Kasumi-1 (cell line): Measurements from ENCODE around the gene USP15.

Source experiments
- DNase-seq, 2 experiments: peaks; one replicate each; lab custom pipeline; 2025; lab: John Stamatoyannopoulos, UW

The USP15 gene

GRCh38 chr12:62371661-62372060 is 111.5 kb downstream of the USP15 start:
- DNase-seq, result no peak

- no peak for DNase-seq
These were observed 111.9 kb downstream of the USP15 start for GRCh38 chr12:62372134-62372533.

- DNase-seq, result no peak
These were observed 112.6 kb downstream of the USP15 start for GRCh38 chr12:62372825-62373224.

- peak in 1 of 2 experiments; percentile 14 for DNase-seq
These were observed 115.4 kb downstream of the USP15 start for GRCh38 chr12:62375603-62376002.

GRCh38 chr12:62379026-62379722 is 119.0 kb downstream of the USP15 start:
- DNase-seq, result no peak

GRCh38 chr12:62379723-62380045 is 119.5 kb downstream of the USP15 start:
- DNase-seq, result no peak

- DNase-seq, result no peak
These were observed 122.3 kb downstream of the USP15 start for GRCh38 chr12:62382526-62382925.

- no peak for DNase-seq
These were observed 136.5 kb downstream of the USP15 start for GRCh38 chr12:62396750-62397149.

GRCh38 chr12:62400135-62400534 is 139.9 kb downstream of the USP15 start:
- no peak for DNase-seq

- peak; percentile 12 to 35 for DNase-seq
These were observed 141.4 kb downstream of the USP15 start for GRCh38 chr12:62401631-62402030.

GRCh38 chr12:62403031-62403430 is 142.8 kb downstream of the USP15 start:
- no peak for DNase-seq

GRCh38 chr12:62407587-62407986 is 147.4 kb downstream of the USP15 start:
- no peak for DNase-seq

GRCh38 chr12:62409068-62409467 is 148.9 kb downstream of the USP15 start:
- no peak for DNase-seq

- DNase-seq, result no peak
These were observed 154.0 kb downstream of the USP15 start for GRCh38 chr12:62414180-62414579.

GRCh38 chr12:62426089-62426488 is 165.9 kb downstream of the USP15 start:
- no peak for DNase-seq

- no peak for DNase-seq
These were observed 169.3 kb downstream of the USP15 start for GRCh38 chr12:62429457-62429856.

- peak; percentile 17 to 53 for DNase-seq
These were observed 174.5 kb downstream of the USP15 start for GRCh38 chr12:62434494-62435302.

GRCh38 chr12:62435303-62436163 is 175.3 kb downstream of the USP15 start:
- DNase-seq, result peak; percentile 83 to 86

GRCh38 chr12:62436164-62436503 is 175.9 kb downstream of the USP15 start:
- no peak for DNase-seq

GRCh38 chr12:62438098-62438692 is 178.0 kb downstream of the USP15 start:
- peak; percentile 71 to 76 for DNase-seq

GRCh38 chr12:62446754-62447452 is 186.7 kb downstream of the USP15 start:
- no peak for DNase-seq

GRCh38 chr12:62448436-62448835 is 188.2 kb downstream of the USP15 start:
- DNase-seq, result no peak
